Liver (tissue), 3 donors: ENCODE results near the gene SKAP1.

Experiments
- HNF4A ChIP-seq, 2 donors: conservative IDR thresholded peaks; 2 replicates each; pipeline ENCODE4 v1.6.1; 2016; ENCODE audit warnings: antibody characterized with exemption in 2 of 2, mild to moderate bottlenecking in 2 of 2
- RAD21 ChIP-seq, 2 donors: IDR thresholded peaks; 2 replicates each; pipeline ENCODE4 v1.6.1; 2016; ENCODE audit warnings: antibody characterized with exemption in 2 of 2, mild to moderate bottlenecking in 2 of 2
- RXRA ChIP-seq, 2 donors: IDR thresholded peaks; 2 replicates each; pipeline ENCODE4 v1.6.1; 2017 to 2018; ENCODE audit warnings: antibody characterized with exemption in 2 of 2, mild to moderate bottlenecking in 1 of 2
- TF ChIP-seq, protein P1 (sequence below): fragments of 150-350 bp; IDR thresholded peaks from 2 replicates; pipeline ENCODE4 v1.5.1; 2017; ENCODE audit warnings: improper control_type of control experiment, low read depth, low read length; ENCODE audit not compliant: missing input control
- TF ChIP-seq, protein P2 (sequence below): IDR thresholded peaks from 2 replicates; pipeline ENCODE4 v1.6.1; 2016; ENCODE audit warnings: antibody characterized with exemption
- donor health status: healthy.
- donor health status: healthy.

DNA sequence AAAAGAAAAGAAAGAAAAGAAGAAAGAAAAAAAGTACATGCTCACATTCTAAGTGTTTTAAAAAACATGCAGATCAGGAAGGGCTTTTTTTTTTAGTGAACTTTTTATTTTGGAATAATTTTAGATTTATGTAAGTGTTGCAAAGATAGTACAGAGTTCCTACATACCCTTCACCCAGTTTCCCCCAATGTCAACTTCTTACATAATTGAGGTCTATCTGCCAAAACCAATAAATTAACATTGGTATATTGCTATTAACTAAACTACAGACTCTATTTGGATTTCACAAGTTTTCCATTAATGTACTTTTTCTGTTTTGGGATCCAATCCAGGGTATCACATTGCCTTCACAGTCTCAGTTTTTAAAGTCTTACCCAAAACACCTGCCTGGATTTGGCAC is 81.7 kb downstream of the SKAP1 start:
- TF ChIP-seq, protein P1, sequence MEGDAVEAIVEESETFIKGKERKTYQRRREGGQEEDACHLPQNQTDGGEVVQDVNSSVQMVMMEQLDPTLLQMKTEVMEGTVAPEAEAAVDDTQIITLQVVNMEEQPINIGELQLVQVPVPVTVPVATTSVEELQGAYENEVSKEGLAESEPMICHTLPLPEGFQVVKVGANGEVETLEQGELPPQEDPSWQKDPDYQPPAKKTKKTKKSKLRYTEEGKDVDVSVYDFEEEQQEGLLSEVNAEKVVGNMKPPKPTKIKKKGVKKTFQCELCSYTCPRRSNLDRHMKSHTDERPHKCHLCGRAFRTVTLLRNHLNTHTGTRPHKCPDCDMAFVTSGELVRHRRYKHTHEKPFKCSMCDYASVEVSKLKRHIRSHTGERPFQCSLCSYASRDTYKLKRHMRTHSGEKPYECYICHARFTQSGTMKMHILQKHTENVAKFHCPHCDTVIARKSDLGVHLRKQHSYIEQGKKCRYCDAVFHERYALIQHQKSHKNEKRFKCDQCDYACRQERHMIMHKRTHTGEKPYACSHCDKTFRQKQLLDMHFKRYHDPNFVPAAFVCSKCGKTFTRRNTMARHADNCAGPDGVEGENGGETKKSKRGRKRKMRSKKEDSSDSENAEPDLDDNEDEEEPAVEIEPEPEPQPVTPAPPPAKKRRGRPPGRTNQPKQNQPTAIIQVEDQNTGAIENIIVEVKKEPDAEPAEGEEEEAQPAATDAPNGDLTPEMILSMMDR, result no peak
- TF ChIP-seq, protein P2, sequence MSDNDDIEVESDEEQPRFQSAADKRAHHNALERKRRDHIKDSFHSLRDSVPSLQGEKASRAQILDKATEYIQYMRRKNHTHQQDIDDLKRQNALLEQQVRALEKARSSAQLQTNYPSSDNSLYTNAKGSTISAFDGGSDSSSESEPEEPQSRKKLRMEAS, result no peak
- TF ChIP-seq RAD21 (IDR thresholded peaks at IDR 0.05) (no peak), RXRA (IDR thresholded peaks at IDR 0.05) (no peak), HNF4A (conservative IDR thresholded peaks at IDR 0.05) (no peak)
